AG09319 (cell line): ENCODE results near the gene ADK.
A peak's percentile ranks its signal among the peaks of the same experiment; 100 is the strongest.

Experiments used
- DNase-seq: peaks from one replicate; pipeline ENCODE4 v3.0.0-alpha.2; 2010; ENCODE audit warnings: low read depth; ENCODE audit errors: extremely low read depth
- CTCF ChIP-seq: IDR thresholded peaks from 2 replicates; pipeline ENCODE4 v1.5.1; 2011; ENCODE audit warnings: low read depth, mild to moderate bottlenecking, inconsistent platforms, low read length, moderate library complexity

The ADK gene

GRCh38 chr10:74424565-74424964 lies 273.5 kb downstream of the ADK start:
- TF ChIP-seq CTCF: no peak
- no peak for DNase-seq

GRCh38 chr10:74425456-74426001 lies 274.5 kb downstream of the ADK start:
- TF ChIP-seq CTCF: no peak
- no peak for DNase-seq

DNA sequence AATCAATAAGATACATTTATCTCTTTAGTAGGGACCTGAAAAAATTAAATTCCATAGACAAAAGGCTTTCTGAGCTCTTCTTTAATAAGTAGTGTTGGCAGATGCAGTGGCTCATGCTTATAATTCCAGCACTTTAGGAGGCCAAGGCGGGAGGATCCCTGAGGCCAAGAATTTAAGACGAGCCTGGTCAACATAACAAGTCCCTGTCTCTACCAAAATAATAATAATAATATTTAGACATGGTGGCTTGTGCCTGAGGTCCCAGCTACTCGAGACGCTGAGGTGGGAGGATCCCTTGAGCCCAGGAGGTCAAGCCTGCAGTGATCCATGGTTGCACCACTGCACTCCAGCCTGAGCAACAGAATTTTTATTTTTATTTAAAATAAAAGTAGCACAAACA lies 280.8 kb downstream of the ADK start:
- DNase-seq: no peak
- no peak for TF ChIP-seq CTCF

DNA sequence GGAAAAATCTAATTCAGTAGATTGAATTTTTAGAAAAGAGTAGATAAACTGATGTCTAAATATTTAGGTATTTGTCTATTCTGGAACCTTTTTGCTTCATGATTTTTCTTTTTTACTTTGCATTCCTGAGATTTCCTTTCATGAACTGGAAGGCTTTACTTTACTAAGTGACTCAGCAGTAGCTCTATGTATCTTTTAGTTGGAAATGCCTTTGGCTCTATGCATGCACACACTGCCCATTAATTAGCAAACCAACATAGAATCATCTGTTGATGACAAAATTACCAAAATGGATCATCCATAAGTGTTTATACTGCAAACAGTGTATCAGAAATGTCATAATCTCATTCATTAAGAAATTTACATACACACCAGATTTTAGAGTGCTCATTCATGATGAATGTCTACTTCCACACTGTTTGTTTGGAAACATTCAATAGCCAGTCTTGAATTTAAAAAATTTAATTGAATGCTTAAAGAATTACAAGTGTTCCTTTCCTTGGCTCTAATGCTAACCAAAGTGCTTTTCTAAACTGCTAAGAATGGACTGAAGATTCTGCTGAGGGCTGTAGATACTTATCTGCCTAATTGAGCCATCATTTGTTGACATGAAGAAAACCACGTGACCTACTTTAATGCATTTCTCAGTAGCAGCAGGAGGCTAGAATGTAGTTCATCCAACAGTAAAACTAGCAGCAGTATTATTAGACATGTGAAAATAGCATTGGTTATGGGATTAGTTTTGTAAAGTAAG lies 282.0 kb downstream of the ADK start:
- TF ChIP-seq CTCF: no peak
- DNase-seq: peak; percentile 16

DNA sequence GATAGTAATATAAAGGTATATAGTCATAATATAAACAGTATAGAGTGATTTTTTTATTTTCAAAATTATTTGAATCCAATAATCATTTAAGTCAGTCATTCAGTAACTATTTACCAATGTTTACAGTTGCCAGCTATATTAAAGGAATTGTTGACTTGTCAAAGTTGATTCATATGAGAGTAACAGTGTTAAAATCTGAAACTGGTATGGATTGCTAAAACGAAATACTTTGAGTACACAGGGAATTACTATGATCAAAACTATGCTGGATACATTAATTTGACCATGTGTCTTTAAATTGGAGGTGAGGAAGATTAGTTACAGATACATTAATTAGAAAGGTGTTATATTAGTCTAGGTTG lies 282.6 kb downstream of the ADK start:
- no peak for TF ChIP-seq CTCF
- no peak for DNase-seq

GRCh38 chr10:74433993-74434392 lies 283.0 kb downstream of the ADK start:
- TF ChIP-seq CTCF: no peak
- DNase-seq: no peak

DNA sequence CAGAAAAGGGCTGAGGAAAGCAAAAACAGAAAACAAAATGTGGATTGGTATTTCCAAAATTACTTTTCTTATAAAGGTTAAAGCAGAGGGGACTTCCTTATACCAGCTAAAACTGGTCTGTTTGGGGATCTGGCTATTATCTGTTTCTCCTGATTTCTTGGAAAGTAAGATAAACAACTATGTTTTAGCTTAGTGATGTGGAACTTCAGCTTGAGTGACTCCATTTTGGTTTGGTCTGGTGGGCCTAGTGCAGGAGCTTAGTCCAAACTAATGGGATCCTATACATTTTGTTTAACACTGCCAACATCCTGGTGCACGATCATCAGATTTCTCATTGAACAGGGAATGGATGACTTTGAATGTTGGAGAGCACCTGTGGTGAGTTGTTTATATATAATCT lies 283.5 kb downstream of the ADK start:
- no peak for TF ChIP-seq CTCF
- DNase-seq: no peak
